Measurements from ENCODE around the gene MEX3C.

Gene MEX3C

GRCh38 chr18:51150113-51150700 lies 47.3 kb downstream of the MEX3C start (continued):
- TF ChIP-seq CSRNP3 (CRISPR knock-in tag; IDR thresholded peaks at IDR 0.05) (no peak), SNAI2 (CRISPR knock-in tag; IDR thresholded peaks at IDR 0.05) (no peak), ZNF70 (CRISPR knock-in tag; IDR thresholded peaks at IDR 0.05) (no peak), ZFP30 (CRISPR knock-in tag; IDR thresholded peaks at IDR 0.05) (no peak)

DNA sequence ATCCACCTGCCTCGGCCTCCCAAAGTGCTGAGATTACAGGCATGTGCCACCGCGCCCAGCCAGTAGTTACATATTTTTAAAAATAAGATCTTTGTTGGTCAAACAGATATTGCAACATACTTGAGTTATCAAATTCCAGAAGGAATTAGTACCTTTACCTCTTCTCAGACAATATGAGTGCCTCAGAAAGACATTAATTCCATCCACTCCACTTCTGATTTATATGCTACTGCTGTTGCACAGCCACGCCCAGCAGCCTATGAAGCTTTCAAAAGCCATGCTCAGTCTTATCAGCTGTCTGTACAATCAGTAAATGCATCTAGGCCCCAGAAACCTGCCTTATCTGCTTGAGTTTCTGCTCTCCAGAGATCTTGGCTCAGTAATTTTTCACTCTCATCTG lies 47.8 kb downstream of the MEX3C start:
- TF ChIP-seq TSHZ2 (CRISPR knock-in tag; IDR thresholded peaks at IDR 0.05) (no peak), RARB (CRISPR knock-in tag; IDR thresholded peaks at IDR 0.05) (no peak), BACH2 (CRISPR knock-in tag; IDR thresholded peaks at IDR 0.05; ENCODE audit: borderline replicate concordance) (no peak), ZFP3 (CRISPR knock-in tag; IDR thresholded peaks at IDR 0.05) (no peak), TCF4 (CRISPR knock-in tag; IDR thresholded peaks at IDR 0.05; ENCODE audit: borderline replicate concordance) (no peak), TOX (CRISPR knock-in tag; IDR thresholded peaks at IDR 0.05; ENCODE audit: borderline replicate concordance) (no peak), ZNF70 (CRISPR knock-in tag; IDR thresholded peaks at IDR 0.05) (no peak), ISL1 (CRISPR knock-in tag; IDR thresholded peaks at IDR 0.05) (no peak), ZFP30 (CRISPR knock-in tag; IDR thresholded peaks at IDR 0.05) (no peak), CSRNP3 (CRISPR knock-in tag; IDR thresholded peaks at IDR 0.05) (no peak), ESRRG (CRISPR knock-in tag; IDR thresholded peaks at IDR 0.05) (no peak), ZNF565 (CRISPR knock-in tag; conservative IDR thresholded peaks at IDR 0.05; ENCODE audit: low read depth) (no peak), ZC3H10 (CRISPR knock-in tag; IDR thresholded peaks at IDR 0.05) (no peak), CSDC2 (CRISPR knock-in tag; IDR thresholded peaks at IDR 0.05) (no peak), PPARA (CRISPR knock-in tag; IDR thresholded peaks at IDR 0.05; ENCODE audit: borderline replicate concordance) (no peak), SNAI2 (CRISPR knock-in tag; IDR thresholded peaks at IDR 0.05) (no peak), ZNF8 (CRISPR knock-in tag; IDR thresholded peaks at IDR 0.05) (no peak)
- TF ChIP-seq, protein P1, sequence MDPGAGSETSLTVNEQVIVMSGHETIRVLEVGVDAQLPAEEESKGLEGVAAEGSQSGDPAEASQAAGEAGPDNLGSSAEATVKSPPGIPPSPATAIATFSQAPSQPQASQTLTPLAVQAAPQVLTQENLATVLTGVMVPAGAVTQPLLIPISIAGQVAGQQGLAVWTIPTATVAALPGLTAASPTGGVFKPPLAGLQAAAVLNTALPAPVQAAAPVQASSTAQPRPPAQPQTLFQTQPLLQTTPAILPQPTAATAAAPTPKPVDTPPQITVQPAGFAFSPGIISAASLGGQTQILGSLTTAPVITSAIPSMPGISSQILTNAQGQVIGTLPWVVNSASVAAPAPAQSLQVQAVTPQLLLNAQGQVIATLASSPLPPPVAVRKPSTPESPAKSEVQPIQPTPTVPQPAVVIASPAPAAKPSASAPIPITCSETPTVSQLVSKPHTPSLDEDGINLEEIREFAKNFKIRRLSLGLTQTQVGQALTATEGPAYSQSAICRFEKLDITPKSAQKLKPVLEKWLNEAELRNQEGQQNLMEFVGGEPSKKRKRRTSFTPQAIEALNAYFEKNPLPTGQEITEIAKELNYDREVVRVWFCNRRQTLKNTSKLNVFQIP (CRISPR knock-in tag; IDR thresholded peaks at IDR 0.05; ENCODE audit: borderline replicate concordance, low read depth), result no peak
- TF ChIP-seq, protein P2, sequence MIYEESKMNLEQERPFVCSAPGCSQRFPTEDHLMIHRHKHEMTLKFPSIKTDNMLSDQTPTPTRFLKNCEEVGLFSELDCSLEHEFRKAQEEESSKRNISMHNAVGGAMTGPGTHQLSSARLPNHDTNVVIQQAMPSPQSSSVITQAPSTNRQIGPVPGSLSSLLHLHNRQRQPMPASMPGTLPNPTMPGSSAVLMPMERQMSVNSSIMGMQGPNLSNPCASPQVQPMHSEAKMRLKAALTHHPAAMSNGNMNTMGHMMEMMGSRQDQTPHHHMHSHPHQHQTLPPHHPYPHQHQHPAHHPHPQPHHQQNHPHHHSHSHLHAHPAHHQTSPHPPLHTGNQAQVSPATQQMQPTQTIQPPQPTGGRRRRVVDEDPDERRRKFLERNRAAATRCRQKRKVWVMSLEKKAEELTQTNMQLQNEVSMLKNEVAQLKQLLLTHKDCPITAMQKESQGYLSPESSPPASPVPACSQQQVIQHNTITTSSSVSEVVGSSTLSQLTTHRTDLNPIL (CRISPR knock-in tag; IDR thresholded peaks at IDR 0.05; ENCODE audit: low read depth), result no peak
- ATAC-seq, result no peak

DNA sequence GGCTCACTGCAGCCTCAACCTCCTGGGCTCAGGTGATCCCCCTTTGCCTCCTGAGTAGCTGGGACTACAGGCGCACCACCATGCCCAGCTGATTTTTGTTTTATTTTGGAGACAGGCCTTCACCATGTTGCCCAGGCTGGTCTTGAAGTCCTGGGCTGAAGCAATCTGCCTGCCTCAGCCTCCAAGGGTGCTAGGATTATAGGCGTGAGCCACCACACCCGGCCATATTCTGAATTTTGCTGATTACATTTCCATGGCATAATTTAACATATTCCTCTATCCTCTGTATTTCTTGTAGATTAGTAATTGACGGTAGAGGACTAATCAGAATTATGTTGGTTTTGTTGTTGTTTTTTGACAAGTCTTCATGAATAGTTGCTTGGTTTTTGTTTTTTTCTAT lies 50.6 kb downstream of the MEX3C start:
- TF ChIP-seq ZNF70 (CRISPR knock-in tag; IDR thresholded peaks at IDR 0.05) (no peak), ZNF8 (CRISPR knock-in tag; IDR thresholded peaks at IDR 0.05) (no peak), RARB (CRISPR knock-in tag; IDR thresholded peaks at IDR 0.05) (no peak), BACH2 (CRISPR knock-in tag; IDR thresholded peaks at IDR 0.05; ENCODE audit: borderline replicate concordance) (no peak), TCF4 (CRISPR knock-in tag; IDR thresholded peaks at IDR 0.05; ENCODE audit: borderline replicate concordance) (no peak), PPARA (CRISPR knock-in tag; IDR thresholded peaks at IDR 0.05; ENCODE audit: borderline replicate concordance) (no peak), ZFP30 (CRISPR knock-in tag; IDR thresholded peaks at IDR 0.05) (no peak), PATZ1 (CRISPR knock-in tag; IDR thresholded peaks at IDR 0.05; ENCODE audit: borderline replicate concordance) (no peak), TOX (CRISPR knock-in tag; IDR thresholded peaks at IDR 0.05; ENCODE audit: borderline replicate concordance) (no peak), CSDC2 (CRISPR knock-in tag; IDR thresholded peaks at IDR 0.05) (no peak)
- TF ChIP-seq, protein P2 (CRISPR knock-in tag; IDR thresholded peaks at IDR 0.05; ENCODE audit: low read depth), result no peak
- TF ChIP-seq, protein P1 (CRISPR knock-in tag; IDR thresholded peaks at IDR 0.05; ENCODE audit: borderline replicate concordance, low read depth), result no peak

More for the DNA sequence above, 50.6 kb downstream of the MEX3C start:
- no peak for ATAC-seq

All from SK-N-SH treated with all-trans-retinoic acid at 6 μM for 48 hours (cell line).